Stimulated activated CD4-positive, alpha-beta T cell treated with anti-CD3 and anti-CD28 coated beads, TNF-alpha, amount 100 ng/mL, for 1 hour (primary cell): ENCODE results near the gene RFX3.

ENCODE experiments used
- DNase-seq, 3 donors: peaks; one replicate each; pipeline ENCODE4 v3.0.0-alpha.2; 2020; ENCODE audit warnings: low read depth in 3 of 3, low spot score in 1 of 3

RFX3 gene

GRCh38 chr9:3478549-3478953 is 47.2 kb downstream of the RFX3 start:
- DNase-seq = no peak

- no peak for DNase-seq
These were observed 48.5 kb downstream of the RFX3 start for GRCh38 chr9:3477236-3477834.

- no peak for DNase-seq
These were observed 50.3 kb downstream of the RFX3 start for GRCh38 chr9:3475300-3476020.

- no peak for DNase-seq
These were observed 51.0 kb downstream of the RFX3 start for GRCh38 chr9:3474821-3475220.

- no peak for DNase-seq
These were observed 52.4 kb downstream of the RFX3 start for GRCh38 chr9:3473405-3473804.

- no peak for DNase-seq
These were observed 53.9 kb downstream of the RFX3 start for GRCh38 chr9:3471883-3472282.

- DNase-seq = no peak
These were observed 57.2 kb downstream of the RFX3 start for GRCh38 chr9:3468421-3469205.

- DNase-seq = peak; percentile 13 to 33 (median 24)
These were observed 58.1 kb downstream of the RFX3 start for GRCh38 chr9:3467593-3468219.

GRCh38 chr9:3464033-3464638 is 61.7 kb downstream of the RFX3 start:
- no peak for DNase-seq

GRCh38 chr9:3458806-3459475 is 66.9 kb downstream of the RFX3 start:
- DNase-seq = no peak

GRCh38 chr9:3457175-3457574 is 68.6 kb downstream of the RFX3 start:
- DNase-seq = no peak

- no peak for DNase-seq
These were observed 70.1 kb downstream of the RFX3 start for GRCh38 chr9:3455717-3456116.

- DNase-seq = no peak
These were observed 70.7 kb downstream of the RFX3 start for GRCh38 chr9:3455094-3455493.

GRCh38 chr9:3451956-3452355 is 73.8 kb downstream of the RFX3 start:
- no peak for DNase-seq

GRCh38 chr9:3447788-3448187 is 78.0 kb downstream of the RFX3 start:
- no peak for DNase-seq

GRCh38 chr9:3447143-3447542 is 78.7 kb downstream of the RFX3 start:
- DNase-seq = no peak

GRCh38 chr9:3446313-3446712 is 79.5 kb downstream of the RFX3 start:
- DNase-seq = no peak

- no peak for DNase-seq
These were observed 81.8 kb downstream of the RFX3 start for GRCh38 chr9:3444016-3444415.

- peak in 1 of 3 donors; percentile 14 for DNase-seq
These were observed 84.5 kb downstream of the RFX3 start for GRCh38 chr9:3441197-3441816.
